SK-N-SH treated with all-trans-retinoic acid at 6 μM for 48 hours (cell line): ENCODE measurements around the gene PRC1.

Experiments used
- CREB5 ChIP-seq: fragments of 250-450 bp; sonication (Bioruptor Pico); IDR thresholded peaks from 2 replicates; pipeline ENCODE4 v1.5.1; 2020; ENCODE audit warnings: low read depth, mild to moderate bottlenecking, moderate library complexity
- CSRNP3 ChIP-seq: fragments of 250-450 bp; sonication (Bioruptor Pico); IDR thresholded peaks from 2 replicates; pipeline ENCODE4 v1.5.1; 2021; ENCODE audit warnings: mild to moderate bottlenecking, moderate library complexity
- OSR1 ChIP-seq: fragments of 250-450 bp; sonication (Bioruptor Pico); IDR thresholded peaks from 2 replicates; pipeline ENCODE4 v1.8.0; 2022; ENCODE audit warnings: moderate library complexity, mild to moderate bottlenecking, inconsistent platforms
- RARB ChIP-seq: fragments of 250-450 bp; sonication (Bioruptor Pico); IDR thresholded peaks from 2 replicates; pipeline ENCODE4 v1.8.0; 2021; ENCODE audit warnings: mild to moderate bottlenecking, moderate library complexity
- SNAI2 ChIP-seq: fragments of 250-450 bp; sonication (Bioruptor Pico); IDR thresholded peaks from 2 replicates; pipeline ENCODE4 v1.5.0; 2020; ENCODE audit warnings: mild to moderate bottlenecking, moderate library complexity
- TOX ChIP-seq: fragments of 250-450 bp; sonication (Bioruptor Pico); IDR thresholded peaks from 2 replicates; pipeline ENCODE4 v1.8.0; 2021; ENCODE audit warnings: mild to moderate bottlenecking, moderate library complexity, borderline replicate concordance
- ZC3H10 ChIP-seq: fragments of 250-450 bp; sonication (Bioruptor Pico); IDR thresholded peaks from 2 replicates; pipeline ENCODE4 v1.5.1; 2021; ENCODE audit warnings: mild to moderate bottlenecking, moderate library complexity
- ZFP30 ChIP-seq: fragments of 450-650 bp; formaldehyde crosslinking; IDR thresholded peaks from 2 replicates; pipeline ENCODE4 v1.5.0; 2022; ENCODE audit warnings: mild to moderate bottlenecking, moderate library complexity
- ZNF70 ChIP-seq: fragments of 450-650 bp; formaldehyde crosslinking; IDR thresholded peaks from 2 replicates; pipeline ENCODE4 v1.5.0; 2020; ENCODE audit warnings: mild to moderate bottlenecking, moderate library complexity

GRCh38 chr15:90934256-90934948 lies 59.9 kb downstream of the PRC1 start:
- no peak for TF ChIP-seq ZFP30 (CRISPR knock-in tag)
- no peak for TF ChIP-seq ZC3H10 (CRISPR knock-in tag)
- no peak for TF ChIP-seq CREB5
- no peak for TF ChIP-seq RARB (CRISPR knock-in tag)
- TF ChIP-seq ZNF70 (CRISPR knock-in tag), result no peak
- no peak for TF ChIP-seq OSR1 (CRISPR knock-in tag)
- no peak for TF ChIP-seq CSRNP3 (CRISPR knock-in tag)
- no peak for TF ChIP-seq TOX (CRISPR knock-in tag)
- no peak for TF ChIP-seq SNAI2
